Spleen (tissue), 11 donors: ENCODE measurements around the gene TEX54. TPM values are rescaled to one million over a fixed set of nuclear protein-coding genes. Genes with fewer than 3 reads are reported as not detected.
"Not testable (repeated sequence)": the region's sequence is repeated elsewhere in the genome, so short reads cannot be mapped to it uniquely, and the experiment has no call there.

Experiments
- DNase-seq: peaks from one replicate; pipeline ENCODE4 v3.0.0-alpha.2; 2020
- H3K27ac ChIP-seq, 8 donors: fragments of 200-600 bp; sonication (generic) in 7 of 8; 1 replicate in 4 of 8; 2 replicates in 4 of 8; pipeline versions ENCODE4 v1.5.0 to v1.8.0; 2016 to 2021; ENCODE audit warnings: inconsistent platforms in 4 of 8, mild to moderate bottlenecking in 4 of 8, moderate library complexity in 1 of 8
- H3K27me3 ChIP-seq, 7 donors: fragments of 200-600 bp; sonication (generic) in 6 of 7; replicated peaks in 1 of 7; 1 replicate in 4 of 7; 2 replicates in 3 of 7; pipeline versions ENCODE4 v1.5.0 to v1.8.0; 2016 to 2021; ENCODE audit warnings: inconsistent platforms in 3 of 7, mild to moderate bottlenecking in 1 of 7
- H3K36me3 ChIP-seq, 6 donors: fragments of 200-600 bp; sonication (generic) in 5 of 6; 1 replicate in 4 of 6; 2 replicates in 2 of 6; pipeline versions ENCODE4 v1.5.0 to v1.8.0; 2016 to 2021; ENCODE audit warnings: inconsistent platforms in 2 of 6
- H3K4me1 ChIP-seq, 6 donors: fragments of 200-600 bp; sonication (generic) in 5 of 6; 1 replicate in 3 of 6; 2 replicates in 3 of 6; pipeline versions ENCODE4 v1.5.0 to v1.8.0; 2016 to 2021; ENCODE audit warnings: inconsistent platforms in 3 of 6
- H3K4me3 ChIP-seq, 8 donors: fragments of 200-600 bp; sonication (generic) in 7 of 8; 1 replicate in 4 of 8; 2 replicates in 4 of 8; pipeline versions ENCODE4 v1.5.0 to v1.8.0; 2016 to 2021; ENCODE audit warnings: inconsistent platforms in 4 of 8, mild to moderate bottlenecking in 4 of 8, moderate library complexity in 2 of 8
- H3K9me3 ChIP-seq, 8 donors: fragments of 200-600 bp; sonication (generic) in 7 of 8; 1 replicate in 4 of 8; 2 replicates in 4 of 8; pipeline versions ENCODE4 v1.5.0 to v1.8.0; 2016 to 2021; ENCODE audit warnings: inconsistent platforms in 4 of 8
- CTCF ChIP-seq, 11 experiments: fragments of 200-600 bp in 7 of 11; fragments of 450-650 bp in 4 of 11; sonication (generic) in 4 of 11; IDR thresholded peaks in 8 of 11; conservative IDR thresholded peaks in 3 of 11; 1 replicate in 7 of 11; 2 replicates in 4 of 11; pipeline versions ENCODE4 v1.4.0 to v1.8.0; 2016 to 2021; ENCODE audit warnings: antibody characterized with exemption in 11 of 11, inconsistent platforms in 4 of 11, mild to moderate bottlenecking in 1 of 11
- POLR2A ChIP-seq, 3 donors: fragments of 450-650 bp; IDR thresholded peaks; one replicate each; pipeline ENCODE4 v1.5.1; 2017; ENCODE audit warnings: antibody characterized with exemption in 3 of 3, mild to moderate bottlenecking in 1 of 3
- POLR2AphosphoS5 ChIP-seq, 3 donors: sonication (generic); formaldehyde crosslinking; IDR thresholded peaks; one replicate each; pipeline ENCODE4 v1.5.1; 2017; ENCODE audit warnings: antibody characterized with exemption in 3 of 3
- WGBS, 5 donors: extraction: QIAGEN DNeasy Blood & Tissue Kit in 3 of 5; methylation state at CpG; one replicate each; pipeline versions ENCODE4 v1.1.5 to v1.1.7; 2013 to 2018; 5-methylcytosine and 5-hydroxymethylcytosine counted together
- intact Hi-C: fragments of 100-400 bp; cut with DNase I; formaldehyde crosslinking; loops from one replicate; pipeline ENCODE4 v1.15.0; 2023; ENCODE audit warnings: low total_unique reads
- polyA plus RNA-seq, 3 donors: library from polyadenylated mRNA; stranded (reverse); fragments of 200-250 nt; gene quantifications; one replicate each; pipeline ENCODE4 v1.2.1, GENCODE V29; 2013
- total RNA-seq, 7 donors: library from RNA; depleted of rRNA in 3 of 7; stranded (reverse); fragments of >200 nt in 3 of 7; fragmentation: NEBNext Ultra II Directional in 4 of 7; extraction: Animal tissue kit (Norgen Biotek cat#: 25700) in 4 of 7; gene quantifications; one replicate each; pipeline versions ENCODE4 v1.1.0 to v1.2.1, GENCODE V29; 2016 to 2021
- donor health status: healthy with polysubstance abuse.
- donor health status: DM: no; HTN: no; CAD: no; lungs with moderate emphysema.
- donor health status: DM: no; HTN: no; CAD: no.
- donor health status: Bipolar disorder and iron deficiency.
- donor health status: healthy.
- donor health status: DM: no; HTN: no; CAD: no.
- donor health status: DM: yes; HTN: yes; CAD: no.

TEX54 gene
- total and polyA plus RNA-seq, 10 donors, result not detected

- Histone ChIP-seq H3K4me3 (peak within 1 kb of the TSS; percentile 76 to 99 (median 94)), H3K9me3 (no peaks in the 10 kb centered on the region), H3K27me3 (no peaks in the 10 kb centered on the region), H3K36me3 (peaks cover 0 to 37% (median 21%) of the 10 kb centered on the region in 6 donors), H3K4me1 (peaks cover 17 to 73% (median 48%) of the 10 kb centered on the region in 6 donors), H3K27ac (peak within 1 kb of the TSS; percentile 97 to 100 (median 98))
- WGBS, 5 donors, result 0 to 1% (median 0%) methylated on average over 31 to 62 of the region's 62 CpGs
- peak in 3 of 11 experiments; percentile 18 to 28 (median 19) for TF ChIP-seq CTCF (IDR thresholded peaks at IDR 0.05 in 8 of 11, conservative IDR thresholded peaks at IDR 0.05 in 3 of 11)
- TF ChIP-seq POLR2AphosphoS5 (IDR thresholded peaks at IDR 0.05), result peak; percentile 98 to 99 (median 99)
- peak; percentile 51 to 92 (median 77) for TF ChIP-seq POLR2A (IDR thresholded peaks at IDR 0.05)
- peak; percentile 100 for DNase-seq
- intact Hi-C loops, result no loop called here
Measured at GRCh38 chr11:62839050-62839945, 6.7 kb upstream of the TEX54 start, which contains the start of gene WDR74. Gene WDR74 (minus strand): TSS chr11:62839590. CDS start chr11:62839570, 20 bp downstream.

GRCh38 chr11:62835336-62835735, 2.7 kb upstream of the TEX54 start:
- no peaks in the 10 kb centered on the region for H3K27me3 ChIP-seq
- H3K9me3 ChIP-seq, result no peaks in the 10 kb centered on the region
- peak in 1 of 3 donors; percentile 28 for TF ChIP-seq POLR2AphosphoS5 (IDR thresholded peaks at IDR 0.05)
- TF ChIP-seq POLR2A (IDR thresholded peaks at IDR 0.05), result no peak
- DNase-seq, result peak; percentile 45
- WGBS, 5 donors, result 86 to 93% (median 90%) methylated on average over 6 to 8 of the region's 8 CpGs
- peaks cover 20 to 79% (median 54%) of the 10 kb centered on the region in 6 donors for H3K4me1 ChIP-seq
- peaks cover 0 to 49% (median 29%) of the 10 kb centered on the region in 6 donors for H3K36me3 ChIP-seq
- intact Hi-C loops, result no loop called here
- H3K27ac ChIP-seq, result no peak overlapping the region
- H3K4me3 ChIP-seq, result no peak overlapping the region

- WGBS, 5 donors, result 0 to 1% (median 1%) methylated on average over 41 to 65 of the region's 65 CpGs
- H3K27ac ChIP-seq, result peak within 1 kb of the TSS; percentile 90 to 99 (median 96)
- peak within 1 kb of the TSS; percentile 56 to 92 (median 74) for H3K4me3 ChIP-seq
- no peaks in the 10 kb centered on the region for H3K9me3 ChIP-seq
- intact Hi-C loops, result no loop called here
- TF ChIP-seq CTCF (IDR thresholded peaks at IDR 0.05 in 8 of 11, conservative IDR thresholded peaks at IDR 0.05 in 3 of 11) (peak in 1 of 11 experiments; percentile 17), POLR2AphosphoS5 (IDR thresholded peaks at IDR 0.05) (peak; percentile 94 to 97 (median 94)), POLR2A (IDR thresholded peaks at IDR 0.05) (peak; percentile 21 to 66 (median 65))
- H3K4me1 ChIP-seq, result peaks cover 22 to 86% (median 59%) of the 10 kb centered on the region in 6 donors
- peaks cover 0 to 72% (median 40%) of the 10 kb centered on the region in 6 donors for H3K36me3 ChIP-seq
- peak; percentile 99 for DNase-seq
- H3K27me3 ChIP-seq, result no peaks in the 10 kb centered on the region
Measured at GRCh38 chr11:62831520-62832335, 913 bp downstream of the TEX54 start, which contains the start of gene STX5. Gene STX5 (minus strand): TSS chr11:62832051. CDS start chr11:62831243, 808 bp downstream.

GRCh38 chr11:62830904-62831519, 1.6 kb downstream of the TEX54 start:
- H3K4me1 ChIP-seq, result peaks cover 22 to 79% (median 59%) of the 10 kb centered on the region in 6 donors
- H3K4me3 ChIP-seq, result peak overlapping the region; percentile 56 to 92 (median 74)
- H3K27ac ChIP-seq, result peak overlapping the region; percentile 90 to 99 (median 96)
- DNase-seq, result peak; percentile 82
- WGBS, 5 donors, result 0 to 2% (median 1%) methylated on average over 24 to 33 of the region's 33 CpGs
- no peak for TF ChIP-seq CTCF (IDR thresholded peaks at IDR 0.05 in 8 of 11, conservative IDR thresholded peaks at IDR 0.05 in 3 of 11)
- no peak for TF ChIP-seq POLR2A (IDR thresholded peaks at IDR 0.05)
- no peak for TF ChIP-seq POLR2AphosphoS5 (IDR thresholded peaks at IDR 0.05)
- peaks cover 0 to 72% (median 45%) of the 10 kb centered on the region in 6 donors for H3K36me3 ChIP-seq
- intact Hi-C loops, result no loop called here
- no peaks in the 10 kb centered on the region for H3K9me3 ChIP-seq
- H3K27me3 ChIP-seq, result no peaks in the 10 kb centered on the region

GRCh38 chr11:62828130-62828529, 4.5 kb downstream of the TEX54 start:
- H3K27me3 ChIP-seq, intact Hi-C loops, H3K27ac ChIP-seq, H3K9me3 ChIP-seq, H3K4me3 ChIP-seq: not testable (repeated sequence)
- peaks cover 10 to 73% (median 51%) of the 10 kb centered on the region in 6 donors for H3K36me3 ChIP-seq
- H3K4me1 ChIP-seq, result peaks cover 18 to 50% (median 40%) of the 10 kb centered on the region in 6 donors
- DNase-seq, result peak; percentile 41
- WGBS, 5 donors, result 90 to 98% (median 96%) methylated on average over 8 of the region's 8 CpGs
